HepG2 (cell line): ENCODE results near the gene SHC1. TPM values are rescaled to one million over a fixed set of nuclear protein-coding genes. Genes with fewer than 3 reads are reported as not detected.

Experiments used
- FLYWCH1 ChIP-seq: sonication (generic); formaldehyde crosslinking; IDR thresholded peaks from 2 replicates; pipeline ENCODE4 v1.8.1; 2023; ENCODE audit warnings: mild to moderate bottlenecking, missing genetic modification reagents
- KLF9 ChIP-seq: IDR thresholded peaks from 2 replicates; pipeline ENCODE4 v1.6.1; 2016; ENCODE audit warnings: low read depth
- PAWR ChIP-seq: sonication (generic); formaldehyde crosslinking; IDR thresholded peaks from 2 replicates; pipeline ENCODE4 v1.4.0; 2020; ENCODE audit warnings: missing genetic modification reagents, mild to moderate bottlenecking, borderline replicate concordance
- PHF20 ChIP-seq: sonication (generic); formaldehyde crosslinking; IDR thresholded peaks from 2 replicates; pipeline ENCODE4 v1.5.0; 2020; ENCODE audit warnings: mild to moderate bottlenecking, missing genetic modification reagents
- RAD51 ChIP-seq: fragments of 450-650 bp; IDR thresholded peaks from 2 replicates; pipeline ENCODE4 v1.6.1; 2016; ENCODE audit warnings: borderline replicate concordance
- TAF1 ChIP-seq: sonication (generic); formaldehyde crosslinking; IDR thresholded peaks from 2 replicates; pipeline ENCODE4 v1.4.0; 2020; ENCODE audit warnings: missing genetic modification reagents
- THYN1 ChIP-seq: sonication (generic); formaldehyde crosslinking; IDR thresholded peaks from 2 replicates; pipeline ENCODE4 v1.8.1; 2023; ENCODE audit warnings: low read depth, mild to moderate bottlenecking, moderate library complexity, missing genetic modification reagents, borderline replicate concordance
- TMF1 ChIP-seq: sonication (generic); formaldehyde crosslinking; IDR thresholded peaks from 2 replicates; pipeline ENCODE4 v1.8.1; 2022; ENCODE audit warnings: low read depth, missing genetic modification reagents
- ZNF101 ChIP-seq: sonication (generic); formaldehyde crosslinking; IDR thresholded peaks from 2 replicates; pipeline ENCODE4 v1.4.0; 2020; ENCODE audit warnings: mild to moderate bottlenecking, low read depth, missing genetic modification reagents, borderline replicate concordance
- ZNF253 ChIP-seq: sonication (generic); formaldehyde crosslinking; IDR thresholded peaks from 2 replicates; pipeline ENCODE4 v1.8.0; 2022; ENCODE audit warnings: mild to moderate bottlenecking, missing genetic modification reagents, borderline replicate concordance
- ZNF282 ChIP-seq: fragments of 450-650 bp; IDR thresholded peaks from 2 replicates; pipeline ENCODE4 v1.6.1; 2018; ENCODE audit not compliant: partially characterized antibody
- ZNF441 ChIP-seq: sonication (generic); formaldehyde crosslinking; IDR thresholded peaks from 2 replicates; pipeline ENCODE4 v1.7.0; 2021; ENCODE audit warnings: missing genetic modification reagents, borderline replicate concordance
- ZNF660 ChIP-seq: sonication (generic); formaldehyde crosslinking; IDR thresholded peaks from 2 replicates; pipeline ENCODE4 v1.5.1; 2020; ENCODE audit warnings: mild to moderate bottlenecking, low read depth, missing genetic modification reagents, borderline replicate concordance
- polyA plus RNA-seq, 8 experiments: library from polyadenylated mRNA; depleted of rRNA in 3 of 8; stranded (reverse) in 7 of 8; unstranded in 1 of 8; fragments of >200 nt; fragmentation: Illumina TruSeq in 4 of 8; extraction: Trizol in 4 of 8; gene quantifications; 2 replicates each; pipeline versions ENCODE4 v1.2.1 to v1.2.3, GENCODE V29; 2011 to 2016; ENCODE audit warnings: low read depth in 4 of 8, missing spikeins in 1 of 8, mixed read lengths in 1 of 8; ENCODE audit not compliant: insufficient read depth in 1 of 8
- total RNA-seq, 5 experiments: library from RNA; depleted of rRNA; stranded (reverse); fragments of >200 nt; fragmentation: Illumina TruSeq; extraction: Trizol; gene quantifications; 2 replicates each; pipeline ENCODE4 v1.2.3, GENCODE V29; 2016; ENCODE audit warnings: low read depth in 1 of 5
- TF ChIP-seq, protein P1 (sequence below): sonication (generic); formaldehyde crosslinking; IDR thresholded peaks from 2 replicates; pipeline ENCODE4 v1.4.0; 2020; ENCODE audit warnings: missing genetic modification reagents
- TF ChIP-seq, protein P2 (sequence below): sonication (generic); formaldehyde crosslinking; IDR thresholded peaks from 2 replicates; pipeline ENCODE4 v1.4.0; 2020; ENCODE audit warnings: missing genetic modification reagents, borderline replicate concordance
- TF ChIP-seq, protein P3 (sequence below): sonication (generic); formaldehyde crosslinking; conservative IDR thresholded peaks from 2 replicates; pipeline ENCODE4 v1.4.0; 2020; ENCODE audit warnings: missing genetic modification reagents
- TF ChIP-seq, protein P4 (sequence below): sonication (generic); formaldehyde crosslinking; IDR thresholded peaks from 2 replicates; pipeline ENCODE4 v1.4.0; 2020; ENCODE audit warnings: mild to moderate bottlenecking, missing genetic modification reagents

Gene SHC1
- total and polyA plus RNA-seq, 2 of the 13 experiments (the other 11 are each of a cell fraction or from before 2014, with no cell fraction given), result 52.0 to 137 TPM

DNA sequence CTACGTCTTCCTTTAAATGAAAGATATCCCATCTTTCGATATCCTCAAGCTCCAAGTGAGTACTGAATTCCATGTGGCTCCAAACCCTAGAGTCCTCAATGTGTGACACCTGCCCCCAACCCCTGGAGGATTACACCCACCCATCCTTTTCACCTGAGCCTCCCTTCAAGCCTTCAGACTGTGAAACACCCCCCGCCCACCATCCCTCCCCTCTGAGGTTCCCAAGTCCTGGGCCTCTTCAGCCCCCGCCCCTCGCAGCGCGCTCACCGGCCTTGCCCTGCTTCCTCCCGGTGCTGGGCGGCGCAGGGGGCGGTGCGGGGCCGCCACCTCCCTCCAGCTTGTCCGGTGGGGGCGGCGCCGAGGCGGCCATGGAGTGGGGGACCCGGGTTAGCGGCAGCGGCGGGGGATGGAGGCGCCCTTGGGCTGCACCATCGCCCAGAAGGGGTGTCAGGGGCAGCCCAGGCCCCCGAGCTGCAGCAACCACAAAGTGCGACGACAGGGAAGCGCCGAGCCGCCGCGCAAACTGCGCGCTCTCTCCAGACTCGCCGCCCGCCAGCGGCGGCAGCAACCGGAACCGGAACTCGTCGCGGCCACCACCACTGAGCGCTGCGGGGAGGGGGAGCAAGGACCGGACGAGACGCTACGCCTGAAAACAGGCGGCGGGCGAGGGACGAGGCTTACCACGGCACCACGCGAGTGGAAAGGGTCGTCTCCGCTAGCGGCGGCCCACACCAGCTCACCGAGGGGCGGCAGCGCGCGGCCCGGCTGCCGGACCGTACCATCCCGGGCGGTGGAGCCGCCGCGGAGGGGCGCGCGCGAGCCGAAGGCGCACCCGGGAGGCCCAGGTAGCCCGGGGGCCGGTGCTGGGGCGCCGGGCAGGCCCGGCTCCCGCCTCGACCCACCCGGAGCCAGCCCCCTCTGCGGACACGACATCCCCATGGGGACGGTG lies 9.1 kb downstream of the SHC1 start, which contains the start of gene PYGO2 (continued):
- peak; percentile 58; the same call in 1 of the 2 replicates for TF ChIP-seq FLYWCH1 (CRISPR knock-in tag)
- peak; percentile 73 for TF ChIP-seq PHF20 (CRISPR knock-in tag)
- no peak for TF ChIP-seq ZNF282
- TF ChIP-seq, protein P1, sequence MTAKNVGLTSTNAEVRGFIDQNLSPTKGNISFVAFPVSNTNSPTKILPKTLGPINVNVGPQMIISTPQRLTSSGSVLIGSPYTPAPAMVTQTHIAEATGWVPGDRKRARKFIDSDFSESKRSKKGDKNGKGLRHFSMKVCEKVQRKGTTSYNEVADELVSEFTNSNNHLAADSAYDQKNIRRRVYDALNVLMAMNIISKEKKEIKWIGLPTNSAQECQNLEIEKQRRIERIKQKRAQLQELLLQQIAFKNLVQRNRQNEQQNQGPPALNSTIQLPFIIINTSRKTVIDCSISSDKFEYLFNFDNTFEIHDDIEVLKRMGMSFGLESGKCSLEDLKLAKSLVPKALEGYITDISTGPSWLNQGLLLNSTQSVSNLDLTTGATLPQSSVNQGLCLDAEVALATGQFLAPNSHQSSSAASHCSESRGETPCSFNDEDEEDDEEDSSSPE (CRISPR knock-in tag), result peak; percentile 64; the same call in 1 of the 2 replicates
- TF ChIP-seq RAD51, result no peak
- 0 out of 2 replicates have a peak, but pooled peaks have one; percentile 15 for TF ChIP-seq PAWR
- TF ChIP-seq ZNF441, result peak; percentile 81; the same call in 1 of the 2 replicates
- TF ChIP-seq, protein P2, sequence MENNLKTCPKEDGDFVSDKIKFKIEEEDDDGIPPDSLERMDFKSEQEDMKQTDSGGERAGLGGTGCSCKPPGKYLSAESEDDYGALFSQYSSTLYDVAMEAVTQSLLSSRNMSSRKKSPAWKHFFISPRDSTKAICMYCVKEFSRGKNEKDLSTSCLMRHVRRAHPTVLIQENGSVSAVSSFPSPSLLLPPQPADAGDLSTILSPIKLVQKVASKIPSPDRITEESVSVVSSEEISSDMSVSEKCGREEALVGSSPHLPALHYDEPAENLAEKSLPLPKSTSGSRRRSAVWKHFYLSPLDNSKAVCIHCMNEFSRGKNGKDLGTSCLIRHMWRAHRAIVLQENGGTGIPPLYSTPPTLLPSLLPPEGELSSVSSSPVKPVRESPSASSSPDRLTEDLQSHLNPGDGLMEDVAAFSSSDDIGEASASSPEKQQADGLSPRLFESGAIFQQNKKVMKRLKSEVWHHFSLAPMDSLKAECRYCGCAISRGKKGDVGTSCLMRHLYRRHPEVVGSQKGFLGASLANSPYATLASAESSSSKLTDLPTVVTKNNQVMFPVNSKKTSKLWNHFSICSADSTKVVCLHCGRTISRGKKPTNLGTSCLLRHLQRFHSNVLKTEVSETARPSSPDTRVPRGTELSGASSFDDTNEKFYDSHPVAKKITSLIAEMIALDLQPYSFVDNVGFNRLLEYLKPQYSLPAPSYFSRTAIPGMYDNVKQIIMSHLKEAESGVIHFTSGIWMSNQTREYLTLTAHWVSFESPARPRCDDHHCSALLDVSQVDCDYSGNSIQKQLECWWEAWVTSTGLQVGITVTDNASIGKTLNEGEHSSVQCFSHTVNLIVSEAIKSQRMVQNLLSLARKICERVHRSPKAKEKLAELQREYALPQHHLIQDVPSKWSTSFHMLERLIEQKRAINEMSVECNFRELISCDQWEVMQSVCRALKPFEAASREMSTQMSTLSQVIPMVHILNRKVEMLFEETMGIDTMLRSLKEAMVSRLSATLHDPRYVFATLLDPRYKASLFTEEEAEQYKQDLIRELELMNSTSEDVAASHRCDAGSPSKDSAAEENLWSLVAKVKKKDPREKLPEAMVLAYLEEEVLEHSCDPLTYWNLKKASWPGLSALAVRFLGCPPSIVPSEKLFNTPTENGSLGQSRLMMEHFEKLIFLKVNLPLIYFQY (CRISPR knock-in tag), result 0 out of 2 replicates have a peak, but pooled peaks have one; percentile 28
- peak; percentile 89 for TF ChIP-seq TAF1 (CRISPR knock-in tag)
- peak; percentile 23; the same call in 1 of the 2 replicates for TF ChIP-seq TMF1
- no peak for TF ChIP-seq THYN1 (CRISPR knock-in tag)
- TF ChIP-seq, protein P3, sequence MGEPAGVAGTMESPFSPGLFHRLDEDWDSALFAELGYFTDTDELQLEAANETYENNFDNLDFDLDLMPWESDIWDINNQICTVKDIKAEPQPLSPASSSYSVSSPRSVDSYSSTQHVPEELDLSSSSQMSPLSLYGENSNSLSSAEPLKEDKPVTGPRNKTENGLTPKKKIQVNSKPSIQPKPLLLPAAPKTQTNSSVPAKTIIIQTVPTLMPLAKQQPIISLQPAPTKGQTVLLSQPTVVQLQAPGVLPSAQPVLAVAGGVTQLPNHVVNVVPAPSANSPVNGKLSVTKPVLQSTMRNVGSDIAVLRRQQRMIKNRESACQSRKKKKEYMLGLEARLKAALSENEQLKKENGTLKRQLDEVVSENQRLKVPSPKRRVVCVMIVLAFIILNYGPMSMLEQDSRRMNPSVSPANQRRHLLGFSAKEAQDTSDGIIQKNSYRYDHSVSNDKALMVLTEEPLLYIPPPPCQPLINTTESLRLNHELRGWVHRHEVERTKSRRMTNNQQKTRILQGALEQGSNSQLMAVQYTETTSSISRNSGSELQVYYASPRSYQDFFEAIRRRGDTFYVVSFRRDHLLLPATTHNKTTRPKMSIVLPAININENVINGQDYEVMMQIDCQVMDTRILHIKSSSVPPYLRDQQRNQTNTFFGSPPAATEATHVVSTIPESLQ (CRISPR knock-in tag), result peak; percentile 26; the same call in 1 of the 2 replicates
- TF ChIP-seq ZNF101 (CRISPR knock-in tag), result no peak
- TF ChIP-seq ZNF253, result no peak
- no peak for TF ChIP-seq KLF9 (CRISPR knock-in tag)
- TF ChIP-seq, protein P4, sequence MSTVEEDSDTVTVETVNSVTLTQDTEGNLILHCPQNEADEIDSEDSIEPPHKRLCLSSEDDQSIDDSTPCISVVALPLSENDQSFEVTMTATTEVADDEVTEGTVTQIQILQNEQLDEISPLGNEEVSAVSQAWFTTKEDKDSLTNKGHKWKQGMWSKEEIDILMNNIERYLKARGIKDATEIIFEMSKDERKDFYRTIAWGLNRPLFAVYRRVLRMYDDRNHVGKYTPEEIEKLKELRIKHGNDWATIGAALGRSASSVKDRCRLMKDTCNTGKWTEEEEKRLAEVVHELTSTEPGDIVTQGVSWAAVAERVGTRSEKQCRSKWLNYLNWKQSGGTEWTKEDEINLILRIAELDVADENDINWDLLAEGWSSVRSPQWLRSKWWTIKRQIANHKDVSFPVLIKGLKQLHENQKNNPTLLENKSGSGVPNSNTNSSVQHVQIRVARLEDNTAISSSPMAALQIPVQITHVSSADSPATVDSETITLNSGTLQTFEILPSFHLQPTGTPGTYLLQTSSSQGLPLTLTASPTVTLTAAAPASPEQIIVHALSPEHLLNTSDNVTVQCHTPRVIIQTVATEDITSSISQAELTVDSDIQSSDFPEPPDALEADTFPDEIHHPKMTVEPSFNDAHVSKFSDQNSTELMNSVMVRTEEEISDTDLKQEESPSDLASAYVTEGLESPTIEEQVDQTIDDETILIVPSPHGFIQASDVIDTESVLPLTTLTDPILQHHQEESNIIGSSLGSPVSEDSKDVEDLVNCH, result no peak; the same call in 1 of the 2 replicates
- no peak for TF ChIP-seq ZNF660 (CRISPR knock-in tag)
